Lower leg skin (tissue), 3 donors: ENCODE data around the gene SYN1.

Source experiments
- CTCF ChIP-seq, 3 donors: fragments of 450-650 bp; IDR thresholded peaks; one replicate each; pipeline ENCODE4 v1.5.1; 2016; ENCODE audit warnings: antibody characterized with exemption in 3 of 3, mild to moderate bottlenecking in 3 of 3, moderate library complexity in 2 of 3
- POLR2A ChIP-seq, 2 donors: fragments of 450-650 bp; IDR thresholded peaks; one replicate each; pipeline ENCODE4 v1.6.1; 2016 to 2017; ENCODE audit warnings: antibody characterized with exemption in 2 of 2, mild to moderate bottlenecking in 1 of 2, moderate library complexity in 1 of 2

- TF ChIP-seq CTCF (IDR thresholded peaks at IDR 0.05): peak in 1 of 3 donors; percentile 18
- TF ChIP-seq POLR2A (IDR thresholded peaks at IDR 0.05): no peak
Observed at GRCh38 chrX:47523297-47523696, 96.4 kb downstream of the SYN1 start.
